HL-60/S4 treated with retinoic acid at 250 ng/mL for 4 days and 3 days (cell line): Measurements from ENCODE around the gene NEURL3.
"Not testable (repeated sequence)": the region's sequence is repeated elsewhere in the genome, so short reads cannot be mapped to it uniquely, and the experiment has no call there.

Experiments used
- in situ Hi-C: fragments of 300-500 bp; cut with MboI; formaldehyde crosslinking; loops from 2 replicates; pipeline ENCODE4 v1.7.0; 2022; ENCODE audit warnings: low sequenced_read_pairs

The NEURL3 gene

DNA sequence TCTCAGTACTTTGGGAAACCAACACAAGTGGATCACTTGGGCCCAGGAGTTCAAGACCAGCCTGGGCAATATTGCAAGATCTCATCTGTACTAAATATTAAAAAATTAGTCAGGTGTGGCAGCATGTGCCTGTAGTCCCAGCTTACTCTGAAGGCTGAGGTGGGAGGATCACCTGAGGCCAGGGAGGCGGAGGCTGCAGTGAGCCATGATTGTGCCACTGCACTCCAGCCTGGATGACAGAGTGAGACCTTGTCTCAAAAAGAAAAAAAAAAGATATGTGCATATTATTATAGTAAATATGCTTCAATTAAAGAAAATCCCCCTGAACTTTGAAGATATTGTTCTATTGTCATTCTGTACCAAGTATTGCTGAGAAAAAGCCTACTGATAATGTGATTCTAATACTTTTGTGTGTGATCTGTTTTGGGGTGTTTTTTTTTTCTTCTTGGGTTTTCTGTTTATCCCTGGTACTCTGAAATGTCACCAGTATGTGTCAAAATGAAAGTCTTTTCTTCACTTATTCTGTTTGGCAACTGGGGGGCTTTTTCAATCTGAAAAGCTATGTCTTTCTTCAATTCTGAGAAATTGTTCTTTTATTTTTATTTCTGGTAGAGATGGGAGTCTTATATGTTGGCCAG lies 13.2 kb downstream of the NEURL3 start:
- in situ Hi-C loops = no loop called here

DNA sequence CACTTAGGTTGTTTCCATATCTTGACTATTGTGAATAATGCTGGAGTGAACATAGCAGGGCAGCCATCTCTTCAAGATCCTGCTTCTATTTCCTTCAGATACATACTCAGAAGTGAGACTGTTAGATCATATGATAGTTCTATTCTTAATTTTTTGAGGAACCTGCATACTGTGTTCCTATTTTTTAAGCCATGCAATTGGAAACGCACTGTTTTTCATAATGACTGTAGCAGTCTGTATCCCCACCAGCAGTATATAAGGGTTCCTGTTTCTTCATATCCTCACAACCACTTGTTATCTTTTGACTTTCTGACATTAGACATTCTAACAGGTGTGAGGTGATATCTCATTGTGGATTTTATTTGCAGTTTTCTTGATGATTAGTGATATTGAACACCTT lies 15.5 kb downstream of the NEURL3 start:
- in situ Hi-C loops = no loop called here

DNA sequence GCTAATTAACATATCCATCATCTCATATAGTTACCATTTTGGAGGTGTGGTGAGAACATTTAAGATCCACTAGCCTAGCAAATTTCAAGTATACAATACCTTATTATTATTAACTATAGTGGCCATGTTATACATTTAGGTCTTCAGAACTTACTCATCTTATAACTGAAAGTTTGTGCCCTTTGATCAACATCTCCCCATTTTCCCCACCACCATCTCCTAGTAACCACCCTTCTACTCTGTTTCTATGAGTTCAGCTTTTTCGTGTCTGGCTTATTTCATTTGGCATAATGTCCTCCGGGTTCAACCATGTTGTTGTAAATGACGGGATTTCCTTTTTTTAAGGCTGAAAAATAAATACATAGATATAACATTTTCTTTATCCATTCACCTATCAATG lies 15.9 kb downstream of the NEURL3 start:
- in situ Hi-C loops = no loop called here

DNA sequence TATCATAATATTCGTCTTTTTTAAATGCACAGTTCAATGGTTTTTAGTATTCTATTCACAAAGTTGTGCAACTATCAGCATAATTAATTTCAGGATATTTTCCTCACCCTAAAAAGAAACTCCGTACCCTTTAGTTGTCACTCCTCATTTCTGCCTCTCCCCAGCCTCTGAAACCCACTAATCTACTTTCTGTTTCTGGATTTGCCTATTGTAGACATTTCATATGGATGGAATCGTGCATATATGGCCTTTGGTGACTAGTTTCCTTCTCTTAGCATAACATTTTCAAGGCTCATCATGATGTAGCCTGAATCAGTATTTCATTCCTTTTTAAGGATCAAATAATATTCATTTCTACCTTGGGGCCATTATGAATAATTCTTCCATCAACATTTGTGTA lies 18.5 kb downstream of the NEURL3 start:
- in situ Hi-C loops = no loop called here

DNA sequence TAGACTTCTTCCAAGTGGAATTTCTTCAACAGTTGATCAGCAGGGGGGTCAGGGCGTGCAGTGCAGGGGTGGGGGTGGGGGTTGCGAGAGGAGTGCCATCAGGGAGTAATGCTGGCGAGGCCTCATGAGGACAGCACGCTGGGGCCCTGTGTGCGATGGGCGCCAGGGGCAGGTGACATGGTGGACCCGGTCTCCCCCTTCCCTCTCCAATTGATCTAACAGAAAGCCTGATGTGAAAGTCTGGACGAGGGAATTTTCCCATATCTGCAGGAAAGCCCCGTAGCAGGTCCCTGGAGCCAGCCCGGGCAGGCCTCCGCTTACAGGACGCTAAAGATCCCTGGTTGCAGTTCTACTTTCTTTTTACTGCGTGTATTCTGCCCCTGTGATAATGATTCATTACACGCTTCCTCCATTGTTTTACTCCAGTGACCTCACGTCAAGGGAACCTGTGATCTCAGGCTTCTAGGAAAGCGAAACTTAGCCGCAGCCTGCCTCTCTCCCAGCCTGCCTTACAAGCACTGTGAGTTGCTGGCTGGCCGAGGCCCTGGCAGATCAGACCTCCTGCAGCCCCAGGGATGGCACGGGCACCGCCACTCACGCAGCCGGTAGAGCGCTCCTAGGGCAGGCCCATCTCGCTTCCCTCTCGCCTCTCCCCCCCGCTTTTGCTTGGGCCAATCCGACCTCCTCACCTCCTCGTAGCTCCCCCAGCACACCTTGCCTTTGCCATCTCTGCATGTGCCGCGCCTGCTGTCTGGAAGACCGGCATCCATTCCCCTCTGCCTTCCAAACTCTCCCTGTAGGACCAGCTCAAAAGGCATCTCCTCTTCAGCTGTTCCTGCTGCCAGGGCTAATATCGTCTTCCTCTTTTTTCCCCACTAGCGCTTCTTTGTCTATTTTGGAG lies 19.2 kb downstream of the NEURL3 start:
- in situ Hi-C loops = no loop called here

DNA sequence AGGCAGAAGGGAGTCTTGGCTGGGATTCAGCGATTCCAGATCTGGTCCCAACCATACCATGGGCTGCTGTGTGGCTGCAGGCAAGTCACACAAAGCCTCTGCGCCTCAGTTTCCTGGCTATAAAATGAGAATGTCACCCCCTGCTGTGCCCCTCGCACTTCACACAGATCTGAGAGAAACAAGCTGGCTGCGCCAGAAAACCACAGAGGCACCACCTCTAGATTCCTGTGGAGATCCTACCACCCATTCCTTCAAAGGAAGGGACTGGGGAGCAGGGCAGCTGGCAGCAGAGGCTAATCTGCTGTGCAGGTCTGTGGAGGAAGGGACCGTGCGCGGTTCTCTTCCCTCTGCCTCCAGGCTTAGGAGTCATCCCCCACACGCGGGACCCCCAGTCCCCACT lies 19.8 kb downstream of the NEURL3 start:
- in situ Hi-C loops = no loop called here

DNA sequence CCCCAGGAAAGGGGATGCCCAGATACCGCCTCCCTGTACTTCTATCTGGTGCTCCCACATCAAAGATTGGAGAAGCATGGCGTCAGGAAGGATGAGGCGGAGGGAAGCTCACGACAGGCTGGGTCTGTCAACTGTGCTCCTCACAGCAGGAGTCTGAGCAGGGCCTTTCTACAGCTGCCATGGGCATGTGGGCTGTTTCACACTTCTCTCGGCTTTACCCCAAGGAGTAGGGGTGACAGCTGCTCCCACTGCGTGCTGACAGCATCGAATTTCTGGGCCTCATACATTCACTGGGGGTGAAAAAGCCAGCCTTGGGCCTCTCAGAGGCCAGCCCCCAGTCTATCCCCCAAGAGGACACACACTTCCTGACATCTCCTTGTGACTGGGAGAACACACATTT lies 21.1 kb downstream of the NEURL3 start:
- in situ Hi-C loops = no loop called here

DNA sequence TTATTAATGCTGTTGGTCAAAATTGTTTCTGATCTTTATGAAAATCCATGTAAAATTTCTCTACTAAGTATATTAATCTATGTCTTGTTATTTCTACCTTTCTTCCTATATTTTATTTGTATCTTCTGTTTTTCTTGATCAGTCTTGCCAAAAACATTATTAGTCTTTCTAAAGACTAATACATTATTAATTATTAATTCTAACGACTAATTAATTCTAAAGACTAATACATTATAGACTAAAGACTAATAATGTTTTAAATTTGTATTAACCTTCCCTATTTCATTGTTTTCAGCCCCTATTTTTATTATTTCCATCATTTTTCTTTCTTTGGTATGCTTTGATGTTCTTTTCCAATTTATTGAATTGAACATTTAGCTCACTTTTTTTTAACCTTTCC lies 27.7 kb downstream of the NEURL3 start:
- in situ Hi-C loops = no loop called here

DNA sequence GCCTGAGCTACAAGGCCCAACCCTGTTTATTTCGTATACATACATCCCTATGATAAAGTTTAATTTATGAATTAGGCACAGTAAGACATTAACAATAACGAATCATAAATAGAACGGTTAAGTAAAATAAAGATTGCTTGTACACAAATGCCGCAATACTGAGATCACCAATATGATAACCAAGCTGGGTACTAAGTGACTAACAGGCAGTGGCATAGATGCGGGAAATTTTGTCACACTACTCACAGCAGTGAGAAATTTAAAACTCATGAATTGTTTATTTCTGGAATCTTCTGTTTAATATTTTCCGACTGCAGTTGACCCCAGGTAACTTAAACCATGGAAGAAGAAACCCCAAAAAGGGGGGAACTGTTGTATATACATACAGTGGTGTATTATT lies 33.4 kb downstream of the NEURL3 start:
- in situ Hi-C loops = no loop called here

DNA sequence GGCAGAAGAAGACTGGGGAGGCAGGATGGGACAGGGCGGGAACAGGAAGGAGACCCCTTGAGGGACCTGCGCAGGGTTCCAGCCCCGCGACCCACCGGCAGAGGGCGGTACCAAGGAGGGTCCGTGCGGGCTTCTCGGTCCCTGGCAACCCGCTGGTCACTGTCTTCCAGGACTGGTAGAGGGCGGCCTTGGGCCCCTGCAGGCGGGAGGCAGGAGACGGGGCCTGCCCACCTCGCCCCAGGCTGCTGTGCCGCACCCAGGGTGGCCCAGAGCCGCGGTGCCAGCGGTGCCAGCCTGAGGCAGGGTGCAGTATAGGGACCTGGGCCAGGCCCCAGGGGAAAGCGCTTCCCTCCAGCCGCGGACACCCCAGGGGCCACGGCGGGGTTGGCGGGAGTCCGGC lies 34.5 kb downstream of the NEURL3 start:
- in situ Hi-C loops = no loop called here

DNA sequence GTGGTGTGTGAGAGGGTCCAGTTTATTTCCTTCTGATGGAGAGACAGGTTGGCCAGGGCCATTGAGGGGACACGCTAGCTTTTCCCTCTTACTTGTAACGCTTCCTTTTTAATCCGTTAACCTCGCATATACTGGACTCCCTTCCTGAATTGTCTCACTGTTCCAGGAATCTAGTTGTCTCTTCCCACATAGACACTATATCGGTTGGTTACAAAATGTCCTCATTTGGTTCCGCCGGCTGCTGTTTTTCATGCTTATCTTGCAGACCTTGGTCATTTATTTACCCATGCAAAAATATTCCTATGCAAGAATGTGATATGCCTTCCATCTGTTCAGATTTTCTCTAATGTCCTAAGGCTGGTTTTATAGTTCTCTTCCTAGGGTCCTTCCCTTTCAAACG lies 35.0 kb downstream of the NEURL3 start:
- in situ Hi-C loops = no loop called here

DNA sequence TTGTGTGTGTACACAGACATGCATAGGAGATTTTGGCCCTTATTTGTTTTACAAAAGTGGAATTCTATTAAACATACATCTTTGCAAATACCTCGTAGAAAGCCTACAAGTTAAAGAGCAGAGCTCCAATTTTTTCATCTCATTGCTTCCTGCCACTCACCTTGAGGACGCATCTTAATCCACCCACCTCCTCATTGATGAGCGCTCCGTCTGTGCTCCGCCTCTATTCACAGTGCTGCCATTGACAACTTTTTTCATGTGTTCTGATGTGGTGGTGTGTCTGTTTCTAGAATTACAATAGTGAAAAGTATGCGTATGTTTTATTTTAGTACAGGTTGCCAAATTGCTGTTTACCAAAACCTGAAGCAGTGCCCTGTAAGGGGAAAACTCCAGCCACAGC lies 36.3 kb downstream of the NEURL3 start:
- in situ Hi-C loops = no loop called here

DNA sequence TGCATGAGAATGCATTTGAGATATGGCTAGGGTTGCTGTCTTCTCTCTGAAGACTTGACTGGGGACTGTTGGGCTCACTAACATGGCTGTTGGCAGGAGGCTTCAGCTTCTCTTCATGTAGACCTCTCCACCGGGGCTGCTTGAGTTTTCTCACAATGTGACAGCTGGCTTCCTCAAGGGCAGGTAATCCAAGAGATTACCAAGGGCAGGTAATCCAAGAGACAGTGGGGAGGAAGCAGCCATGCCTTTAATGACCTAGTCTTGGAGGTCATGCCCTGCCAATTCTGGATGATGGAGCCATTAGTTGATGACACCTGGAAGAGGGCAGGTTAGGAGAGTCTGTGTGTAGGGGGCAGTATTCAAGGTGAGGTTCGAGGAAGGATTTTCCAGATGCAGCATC lies 40.5 kb downstream of the NEURL3 start:
- in situ Hi-C loops = no loop called here

DNA sequence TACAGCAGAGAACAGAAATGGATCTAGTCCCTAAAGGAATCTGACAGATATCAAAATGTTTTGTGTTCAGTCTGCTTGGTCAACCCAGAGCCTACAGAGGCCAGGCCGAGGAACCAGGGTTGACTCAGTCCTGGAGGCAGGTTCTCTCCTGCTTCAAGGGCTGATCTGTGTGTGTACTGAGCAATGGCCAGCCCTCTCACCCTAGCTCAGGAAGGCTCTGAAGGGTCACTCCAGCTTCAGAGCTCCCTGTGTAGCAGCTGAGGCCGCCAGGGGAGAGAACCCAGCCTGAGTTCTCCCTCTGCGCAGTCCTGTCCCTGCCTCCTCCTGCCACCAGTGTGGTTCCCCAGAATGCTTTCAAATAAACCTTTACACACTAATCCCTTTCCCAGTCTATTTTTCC lies 41.1 kb downstream of the NEURL3 start:
- in situ Hi-C loops = no loop called here

DNA sequence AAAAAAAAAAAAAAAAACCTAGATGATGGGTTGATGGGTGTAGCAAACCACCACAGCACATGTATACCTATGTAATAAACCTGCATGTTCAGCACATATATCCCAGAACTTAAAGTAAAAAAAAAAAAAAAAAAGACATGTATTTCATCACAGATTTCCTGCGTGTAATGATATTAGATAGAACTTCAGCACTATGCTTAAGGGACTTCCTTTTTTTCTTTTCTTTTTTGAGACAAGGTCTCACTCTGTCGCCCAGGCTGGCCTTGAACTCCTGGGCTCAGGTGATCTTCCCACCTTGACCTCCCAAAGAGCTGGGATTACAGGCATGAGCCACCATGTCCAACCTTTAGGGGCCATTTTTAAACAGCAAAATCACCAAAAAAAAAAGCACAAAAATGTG lies 42.0 kb downstream of the NEURL3 start:
- in situ Hi-C loops = no loop called here

DNA sequence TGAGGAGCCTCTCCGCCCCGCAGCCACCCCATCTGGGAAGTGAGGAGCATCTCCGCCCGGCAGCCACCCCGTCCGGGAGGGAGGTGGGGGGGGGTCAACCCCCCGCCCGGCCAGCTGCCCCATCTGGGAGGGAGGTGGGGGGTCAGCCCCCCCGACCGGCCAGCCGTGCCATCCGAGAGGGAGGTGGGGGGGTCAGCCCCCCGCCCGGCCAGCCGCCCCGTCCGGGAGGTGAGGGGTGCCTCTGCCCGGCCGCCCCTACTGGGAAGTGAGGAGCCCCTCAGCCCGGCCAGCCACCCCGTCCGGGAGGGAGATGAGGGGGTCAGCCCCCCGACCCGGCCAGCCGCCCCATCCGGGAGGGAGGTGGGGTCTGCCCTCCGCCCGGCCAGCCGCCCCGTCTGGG lies 43.5 kb downstream of the NEURL3 start:
- in situ Hi-C loops = not testable (repeated sequence)

DNA sequence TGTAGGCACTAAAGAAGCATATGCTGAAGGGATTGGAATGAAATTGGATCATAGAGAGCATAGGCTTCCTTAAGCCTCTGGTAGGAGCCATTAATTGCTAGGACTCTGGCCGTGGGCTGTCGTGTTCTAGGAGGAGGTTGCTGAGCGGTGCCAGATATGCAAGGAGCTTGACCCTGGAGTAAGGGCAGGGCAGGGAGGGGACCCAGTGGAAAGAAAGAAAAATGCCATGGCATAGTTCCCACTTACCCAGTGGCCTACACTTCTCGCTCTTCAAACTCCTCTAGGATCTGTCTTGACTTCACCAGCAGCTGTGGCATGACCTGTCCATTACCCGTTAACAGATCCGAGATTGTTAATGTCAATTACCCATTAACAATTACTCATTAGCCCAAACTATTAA lies 53.1 kb downstream of the NEURL3 start:
- in situ Hi-C loops = no loop called here

DNA sequence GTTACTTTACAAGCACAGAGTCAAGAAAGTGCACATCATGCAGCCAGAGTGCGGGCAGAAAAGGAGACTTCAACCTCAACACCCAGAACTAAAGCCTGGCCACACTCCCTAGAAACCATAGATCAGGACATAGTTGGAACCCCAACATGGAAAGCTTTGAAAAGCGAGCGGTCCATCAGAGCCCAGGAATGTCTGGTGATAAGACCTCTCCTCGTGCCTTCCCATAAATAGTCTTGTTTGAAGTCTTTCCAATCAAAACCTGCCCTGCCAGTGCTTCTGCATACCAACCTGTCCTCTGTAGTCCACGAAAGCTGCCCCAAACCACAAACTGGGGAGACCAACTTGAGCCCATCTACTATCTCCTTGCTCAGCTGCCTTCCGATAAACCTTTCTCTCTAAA lies 55.5 kb downstream of the NEURL3 start:
- in situ Hi-C loops = no loop called here

DNA sequence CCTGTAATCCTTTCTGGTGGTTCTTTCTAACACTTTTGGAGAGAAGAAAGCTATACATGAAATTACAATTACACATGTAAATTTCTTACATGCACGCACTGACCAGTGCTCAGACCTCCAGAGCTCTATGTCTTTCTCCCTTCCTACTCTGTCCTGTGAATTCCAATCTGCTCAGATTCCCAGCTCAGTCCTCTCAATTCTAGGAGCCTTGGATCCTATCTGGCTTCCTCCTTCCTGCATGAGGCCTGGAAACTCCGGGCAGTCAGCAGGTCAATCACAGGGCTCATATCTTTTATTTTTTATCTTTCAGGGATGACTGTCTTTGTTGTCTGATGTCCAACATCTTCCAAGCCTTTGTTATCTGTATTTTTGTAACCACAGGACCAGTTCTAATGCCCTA lies 56.0 kb downstream of the NEURL3 start:
- in situ Hi-C loops = no loop called here

DNA sequence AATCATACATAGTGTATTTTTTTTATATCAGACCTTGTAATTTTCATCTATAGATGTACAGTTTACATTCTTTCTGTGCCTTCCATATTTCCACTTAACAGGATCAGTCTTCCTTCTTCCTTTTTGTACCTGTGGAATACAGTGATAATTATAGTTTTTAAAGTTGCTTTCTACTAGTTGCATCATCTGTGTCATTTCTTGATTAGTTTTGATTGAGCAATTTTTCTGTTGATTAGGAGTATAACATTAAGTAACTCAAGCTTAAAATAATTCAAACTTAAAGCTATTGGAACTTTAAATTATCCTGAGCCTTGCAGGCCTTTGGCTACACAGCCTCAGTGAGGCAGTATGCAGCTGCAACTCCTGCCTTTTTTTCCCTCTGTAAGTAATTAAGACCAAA lies 57.4 kb downstream of the NEURL3 start:
- in situ Hi-C loops = no loop called here
